Epithelial cell of esophagus (primary cell): ENCODE measurements around the gene ZFHX3.

Source experiments
- DNase-seq: peaks from one replicate; pipeline ENCODE4 v3.0.0; 2010; ENCODE audit warnings: low read depth
- H3K4me3 ChIP-seq: 2 replicates; pipeline ENCODE4 v1.5.1; 2011; ENCODE audit warnings: mild to moderate bottlenecking, low read length, control low read depth
- CTCF ChIP-seq: IDR thresholded peaks from 2 replicates; pipeline ENCODE4 v1.5.1; 2011; ENCODE audit warnings: low read depth, mild to moderate bottlenecking, low read length, control low read depth, inconsistent platforms; ENCODE audit not compliant: insufficient read depth; ENCODE audit errors: missing control alignments

ZFHX3 gene

DNA sequence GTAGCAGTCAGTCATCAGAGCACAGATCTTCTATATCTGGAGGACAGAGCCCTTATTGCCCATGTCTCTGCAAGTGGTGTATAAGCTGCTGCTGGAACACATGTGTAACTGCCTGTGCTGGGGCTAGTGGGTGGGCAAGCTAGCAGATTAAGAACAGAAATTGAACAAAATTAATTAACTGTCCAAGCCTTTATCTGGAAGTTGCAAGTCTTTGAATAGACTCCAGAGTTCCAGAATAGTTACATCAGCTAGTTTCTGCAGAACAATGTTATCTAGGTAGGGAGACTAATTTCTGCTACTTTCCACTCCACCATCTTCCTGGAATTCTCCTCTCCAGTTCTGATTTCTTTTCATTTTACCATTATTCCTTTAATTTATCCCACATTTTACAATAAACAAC lies 287.3 kb downstream of the ZFHX3 start:
- no peak for DNase-seq
- no peak overlapping the region for H3K4me3 ChIP-seq
- no peak for TF ChIP-seq CTCF

DNA sequence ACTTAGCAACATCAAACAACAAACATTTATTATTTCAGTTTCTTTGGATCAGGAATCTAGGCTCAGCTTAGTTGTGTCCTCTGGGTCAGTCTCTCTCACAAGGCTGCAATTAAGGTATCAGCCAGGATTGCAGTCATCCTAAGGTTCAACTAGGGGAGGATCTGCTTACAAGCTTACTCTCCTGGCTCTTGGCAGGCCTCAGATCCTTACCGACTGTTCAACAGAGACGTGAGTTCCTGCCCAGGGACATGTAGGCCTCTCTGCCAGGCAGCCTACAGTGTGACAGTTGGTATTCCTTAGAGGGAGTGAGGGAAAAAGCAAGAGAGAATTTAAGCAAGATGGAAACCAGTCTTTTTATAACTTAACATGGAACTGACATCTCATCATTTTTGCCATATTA lies 294.0 kb downstream of the ZFHX3 start:
- no peak for DNase-seq
- H3K4me3 ChIP-seq: no peak overlapping the region
- TF ChIP-seq CTCF: no peak

- H3K4me3 ChIP-seq: no peak overlapping the region
- no peak for TF ChIP-seq CTCF
- no peak for DNase-seq
These were observed 295.8 kb downstream of the ZFHX3 start for GRCh38 chr16:72752004-72752695.

DNA sequence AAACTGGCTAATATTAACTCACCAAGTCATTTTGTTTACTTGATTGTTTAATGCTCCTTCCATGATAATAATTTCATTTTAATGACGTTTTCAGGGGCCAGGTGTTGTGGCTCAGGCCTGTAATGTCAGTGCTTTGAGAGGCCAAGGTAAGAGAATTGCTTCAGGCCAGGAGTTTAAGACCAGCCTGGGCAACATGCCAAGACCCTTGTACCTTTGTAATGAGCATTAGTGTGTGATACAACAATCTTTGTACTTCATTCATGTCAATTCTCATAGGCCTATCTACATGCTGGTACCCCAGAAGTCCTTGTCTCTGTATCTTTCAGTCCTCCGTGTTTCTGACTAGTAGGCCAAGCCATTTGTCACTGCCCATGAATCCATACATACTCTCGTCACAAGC lies 296.9 kb downstream of the ZFHX3 start:
- no peak for TF ChIP-seq CTCF
- H3K4me3 ChIP-seq: no peak overlapping the region
- no peak for DNase-seq

- H3K4me3 ChIP-seq: no peak overlapping the region
- no peak for TF ChIP-seq CTCF
- no peak for DNase-seq
These were observed 298.8 kb downstream of the ZFHX3 start for GRCh38 chr16:72749091-72749490.

DNA sequence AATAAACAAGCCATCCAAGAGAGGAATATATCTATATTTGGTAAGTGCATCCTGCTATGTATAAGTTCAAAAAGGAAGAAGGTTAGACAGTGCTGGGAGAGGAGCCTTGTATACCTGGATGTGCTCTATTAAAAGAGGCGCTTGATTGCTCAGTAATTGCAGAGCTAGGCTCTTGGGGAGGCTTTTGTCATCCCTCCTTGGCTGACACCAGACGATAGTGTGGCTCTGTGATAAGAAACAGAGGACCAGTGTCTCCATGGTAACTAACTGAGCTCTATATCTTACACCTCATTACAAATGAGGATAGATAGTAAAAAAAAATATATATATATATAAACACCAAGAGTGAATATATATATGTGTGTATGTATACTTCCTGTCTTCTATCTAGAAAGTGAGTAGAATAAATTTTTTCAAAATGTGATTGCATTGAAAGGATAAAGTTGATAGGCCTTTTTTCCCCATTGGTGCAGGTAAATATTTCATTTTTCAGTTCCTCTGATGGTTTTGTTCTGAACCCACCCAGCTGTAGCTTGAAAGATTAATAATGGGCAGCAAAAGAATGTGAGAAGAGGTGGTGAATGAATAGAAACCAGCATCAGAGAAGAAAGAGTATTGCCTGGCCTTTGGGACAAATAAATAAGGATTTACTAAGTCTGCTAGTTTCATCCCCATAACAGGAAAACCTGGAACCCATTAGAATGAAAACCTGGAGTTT lies 303.7 kb downstream of the ZFHX3 start:
- no peak overlapping the region for H3K4me3 ChIP-seq
- TF ChIP-seq CTCF: no peak
- no peak for DNase-seq
